Neuron (in vitro differentiated cells): ENCODE measurements around the gene UIMC1.

Experiments used
- H2AFZ ChIP-seq: one replicate; pipeline ENCODE4 v1.6.1; 2013; ENCODE audit warnings: low read depth, mild to moderate bottlenecking, inconsistent platforms, low read length, moderate library complexity
- H3K27me3 ChIP-seq: one replicate; pipeline ENCODE4 v1.6.1; 2013; ENCODE audit warnings: low read length; ENCODE audit not compliant: insufficient read depth
- H3K36me3 ChIP-seq: one replicate; pipeline ENCODE4 v1.6.1; 2013; ENCODE audit warnings: low read length; ENCODE audit not compliant: insufficient read depth
- H3K4me1 ChIP-seq: one replicate; pipeline ENCODE4 v1.6.1; 2013; ENCODE audit warnings: low read length; ENCODE audit not compliant: insufficient read depth
- H3K4me3 ChIP-seq: 2 replicates; pipeline ENCODE4 v1.5.1; 2013; ENCODE audit warnings: mild to moderate bottlenecking, low read length, moderate library complexity
- H3K9me3 ChIP-seq: one replicate; pipeline ENCODE4 v1.6.1; 2013; ENCODE audit warnings: low read length

Gene UIMC1

DNA sequence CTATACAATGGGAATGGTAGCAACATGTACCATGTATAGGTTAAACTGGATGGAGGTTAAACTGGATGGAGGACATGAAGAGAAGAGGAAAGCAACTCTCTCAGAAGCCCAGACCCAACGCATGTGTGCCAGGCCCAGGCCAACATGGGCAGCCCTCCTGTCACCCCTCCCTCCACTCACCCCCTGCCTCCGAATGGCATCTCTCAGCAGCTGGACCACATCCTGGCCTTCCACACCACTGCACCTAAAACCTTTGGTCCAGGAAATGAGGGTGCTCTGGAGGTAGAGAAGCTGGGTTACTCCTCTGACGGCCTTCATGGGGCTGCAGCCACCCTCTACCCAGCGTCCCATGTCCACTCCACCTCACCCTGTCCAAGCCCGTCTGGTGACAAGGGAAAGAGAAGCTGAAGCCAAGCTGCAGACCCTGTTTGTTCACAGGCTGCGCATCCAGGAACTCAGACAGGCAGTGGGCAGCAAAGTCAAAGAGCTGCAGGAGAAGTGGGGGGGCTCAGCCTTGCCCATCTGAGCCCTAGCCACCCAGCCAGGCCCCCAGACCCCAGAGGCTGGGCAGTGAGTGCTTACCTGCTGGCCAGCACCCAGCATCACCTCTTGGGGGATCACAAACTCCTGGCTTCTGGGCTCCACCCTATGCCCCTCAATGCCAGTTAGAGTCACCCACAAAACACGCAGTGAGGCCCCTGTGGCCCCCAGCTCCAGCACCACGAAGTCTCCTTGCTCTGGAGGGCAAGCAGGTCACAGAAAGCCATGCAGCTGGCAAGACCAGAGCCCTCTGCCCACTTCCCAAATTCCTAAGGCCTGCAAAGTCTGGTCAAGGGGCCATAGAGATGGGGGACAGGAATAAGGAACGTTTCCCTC is 115.9 kb downstream of the UIMC1 start:
- no peak overlapping the region for H2AFZ ChIP-seq
- no peaks in the 10 kb centered on the region for H3K36me3 ChIP-seq
- no peaks in the 10 kb centered on the region for H3K4me1 ChIP-seq
- no peak overlapping the region for H3K4me3 ChIP-seq
- no peaks in the 10 kb centered on the region for H3K9me3 ChIP-seq
- peaks cover 4% of the 10 kb centered on the region for H3K27me3 ChIP-seq

DNA sequence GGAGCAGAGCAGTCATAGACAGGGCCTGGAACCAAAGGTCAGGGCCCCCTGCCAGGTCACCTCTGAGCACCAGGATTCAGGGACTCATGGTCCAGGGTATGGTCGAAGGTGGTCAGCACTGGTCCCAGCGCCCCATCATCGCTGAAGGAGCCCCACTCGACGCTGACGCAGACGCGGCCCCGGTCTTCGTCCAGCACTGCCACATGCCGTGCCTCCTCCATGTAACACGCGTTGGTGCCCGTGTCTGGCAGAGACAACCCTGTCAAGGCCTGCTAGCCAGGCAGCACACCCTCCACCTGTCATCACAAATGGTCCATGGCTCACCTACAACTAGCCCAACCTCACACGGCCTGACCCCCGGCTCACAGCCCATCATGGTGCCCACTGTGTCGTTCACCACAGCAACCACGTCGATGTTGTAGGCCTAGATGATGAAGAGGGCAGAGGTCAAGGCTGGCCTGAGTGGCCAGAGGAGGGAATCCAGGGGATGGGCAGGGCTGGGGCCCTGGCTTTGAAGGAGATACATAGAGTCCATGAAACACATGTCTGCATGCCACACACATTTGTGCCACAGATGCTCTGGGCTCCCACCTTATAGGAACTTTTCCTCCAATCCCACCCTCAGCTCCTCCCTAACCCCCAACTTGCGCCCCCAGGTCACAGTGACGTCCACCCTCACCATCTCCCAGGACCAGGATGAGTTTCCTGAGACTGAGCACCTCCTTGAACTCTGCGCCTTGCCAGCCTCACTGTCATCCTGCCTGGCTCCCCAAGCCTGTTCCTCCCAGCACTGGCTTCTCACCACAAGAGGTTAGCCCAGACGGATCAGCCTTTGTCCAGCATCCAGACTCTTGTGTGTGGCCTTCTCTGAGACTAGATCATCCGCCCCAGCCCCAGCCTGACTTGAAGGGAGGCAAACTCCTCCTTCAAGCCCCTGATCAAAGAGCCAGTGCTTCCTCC is 117.0 kb downstream of the UIMC1 start:
- Histone ChIP-seq H3K4me3 (no peak overlapping the region), H3K36me3 (no peaks in the 10 kb centered on the region), H3K9me3 (no peaks in the 10 kb centered on the region), H3K27me3 (peaks cover 4% of the 10 kb centered on the region), H3K4me1 (peaks cover 7% of the 10 kb centered on the region), H2AFZ (no peak overlapping the region)

DNA sequence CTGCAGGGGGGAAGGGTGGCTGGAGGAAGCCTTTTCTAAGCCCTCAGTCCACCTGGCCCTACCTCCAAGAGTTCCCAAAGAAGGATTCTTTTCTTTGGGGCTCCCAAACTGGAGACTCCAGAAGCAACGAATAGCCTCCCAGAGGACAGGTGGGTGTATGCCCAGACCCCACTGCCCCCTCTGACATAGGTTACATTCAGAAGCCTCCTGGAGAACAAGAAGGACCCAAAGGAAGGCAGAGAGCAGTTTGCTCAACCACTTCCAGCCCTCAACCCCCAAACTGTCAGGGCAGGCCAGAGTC is 117.8 kb downstream of the UIMC1 start:
- Histone ChIP-seq H3K27me3 (peaks cover 4% of the 10 kb centered on the region), H3K36me3 (no peaks in the 10 kb centered on the region)

DNA sequence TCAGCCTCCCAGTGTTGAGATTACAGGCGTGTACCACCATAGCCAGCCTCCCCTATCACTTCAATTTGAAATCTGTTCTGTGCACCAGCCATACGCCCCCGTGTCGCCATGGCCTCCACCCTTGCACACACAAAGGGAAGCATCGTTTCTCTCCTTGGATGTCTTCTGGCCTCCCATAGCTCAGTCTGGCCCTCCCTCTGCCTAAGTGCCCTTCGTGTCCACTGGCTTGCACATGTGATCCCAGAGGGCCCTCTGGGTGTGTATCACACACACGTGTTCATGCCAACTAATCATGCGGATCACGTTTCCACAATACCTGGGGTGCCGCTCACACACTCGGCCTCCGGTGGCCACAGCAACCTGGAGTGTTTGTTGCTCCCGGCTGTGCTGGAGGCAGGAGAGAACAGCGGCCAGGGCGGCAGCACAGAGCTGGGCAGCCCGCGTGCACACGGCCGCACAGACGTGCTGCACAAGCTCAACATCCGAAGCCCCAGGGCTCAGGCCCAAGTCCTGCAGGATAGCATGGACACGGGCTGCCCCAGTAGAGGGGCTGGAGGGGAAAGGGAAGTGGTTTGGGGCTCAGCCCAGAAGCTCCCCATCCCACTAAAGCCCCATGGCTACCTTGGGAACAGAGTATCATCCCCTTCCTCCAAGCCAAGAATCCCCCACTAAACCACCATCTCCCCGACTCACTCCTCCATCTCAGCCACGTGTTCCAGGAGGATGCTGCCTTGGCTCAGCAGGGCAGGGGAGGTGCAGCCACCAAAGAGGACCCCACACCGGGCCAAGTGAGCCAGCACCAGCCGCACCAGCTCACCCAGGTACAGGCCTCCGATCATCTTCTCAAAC is 118.3 kb downstream of the UIMC1 start:
- H3K4me3 ChIP-seq = no peak overlapping the region
- peaks cover 19% of the 10 kb centered on the region for H3K4me1 ChIP-seq
- peaks cover 4% of the 10 kb centered on the region for H3K27me3 ChIP-seq
- no peak overlapping the region for H2AFZ ChIP-seq
- no peaks in the 10 kb centered on the region for H3K36me3 ChIP-seq
- no peaks in the 10 kb centered on the region for H3K9me3 ChIP-seq

More for the DNA sequence above, 117.8 kb downstream of the UIMC1 start:
- H3K9me3 ChIP-seq = no peaks in the 10 kb centered on the region
- H3K4me1 ChIP-seq = peaks cover 14% of the 10 kb centered on the region
- no peak overlapping the region for H3K4me3 ChIP-seq
- H2AFZ ChIP-seq = no peak overlapping the region

DNA sequence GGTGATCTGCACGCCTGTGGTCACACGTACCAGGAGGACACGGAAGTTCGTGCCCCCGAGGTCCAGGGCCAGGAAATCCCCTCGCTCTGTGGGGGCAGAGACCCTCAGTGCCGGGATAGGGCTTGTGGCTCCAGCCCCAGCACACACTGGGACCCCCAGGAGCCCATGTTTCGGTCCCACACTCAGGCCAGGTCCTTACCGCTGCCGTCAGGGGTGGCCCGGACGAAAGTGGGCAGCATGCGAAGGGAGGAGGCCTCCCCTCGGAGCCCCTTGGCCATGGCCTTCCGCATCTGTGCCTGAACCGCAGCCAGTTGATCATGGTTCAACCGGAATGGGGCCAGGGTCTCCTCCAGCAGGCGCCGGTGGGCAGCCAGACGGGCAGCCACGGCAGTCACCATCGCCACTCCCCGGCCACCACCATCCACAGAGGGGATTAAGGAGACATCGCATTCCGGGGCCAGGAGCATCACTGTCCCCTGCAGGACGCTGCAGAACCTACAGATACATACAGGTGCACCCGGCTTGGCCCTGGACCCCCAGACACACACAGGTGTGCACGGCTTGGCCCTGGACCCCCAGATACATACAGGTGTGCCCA is 119.2 kb downstream of the UIMC1 start:
- Histone ChIP-seq H3K9me3 (no peaks in the 10 kb centered on the region), H3K4me1 (peaks cover 28% of the 10 kb centered on the region), H2AFZ (no peak overlapping the region), H3K27me3 (peaks cover 4% of the 10 kb centered on the region), H3K4me3 (no peak overlapping the region), H3K36me3 (no peaks in the 10 kb centered on the region)

DNA sequence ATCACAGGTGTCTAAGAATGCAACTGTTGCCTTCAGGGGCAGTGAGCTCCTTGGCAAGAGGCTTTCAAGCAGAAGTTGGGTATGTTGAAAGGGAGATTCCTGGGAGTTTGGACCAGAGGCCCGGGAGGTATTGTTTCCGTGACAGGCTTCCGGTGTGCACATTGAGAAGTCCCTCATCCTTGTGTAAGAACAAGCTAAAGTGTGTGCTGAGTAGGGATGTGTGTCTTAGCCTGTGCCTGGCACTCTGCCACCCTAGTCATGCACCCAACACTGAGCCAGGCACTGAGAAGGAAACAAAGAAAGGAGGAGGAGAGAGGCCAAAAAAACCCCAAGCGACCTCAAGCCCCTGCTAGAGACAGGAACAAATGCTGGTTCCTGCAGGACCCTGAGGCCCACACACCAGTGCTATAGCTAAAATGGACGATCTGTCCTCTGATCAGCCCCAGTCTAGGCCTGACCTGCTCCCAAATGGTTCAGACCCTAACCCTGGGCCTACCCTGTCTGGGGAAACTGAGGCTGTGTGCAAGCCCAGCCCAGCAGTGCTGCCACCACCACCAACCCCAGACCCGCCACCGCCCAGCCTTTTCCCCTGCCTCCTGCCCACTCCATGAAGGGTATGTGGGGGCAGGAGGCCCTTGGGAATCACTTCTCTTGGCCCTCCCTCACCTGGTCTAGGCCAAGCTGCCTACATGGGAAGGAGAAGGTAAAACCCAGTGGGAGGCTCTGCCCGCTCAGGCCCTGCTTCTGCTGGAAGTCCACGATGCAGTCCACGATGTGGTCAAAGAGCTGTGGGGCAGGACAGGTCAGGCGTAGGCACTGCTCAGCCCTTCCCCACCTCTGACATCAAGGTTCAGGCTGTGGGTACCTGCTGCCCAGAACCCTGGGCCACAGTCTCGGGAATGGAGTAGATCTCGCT is 120.0 kb downstream of the UIMC1 start:
- Histone ChIP-seq H3K27me3 (peaks cover 4% of the 10 kb centered on the region), H3K4me3 (no peak overlapping the region), H2AFZ (no peak overlapping the region), H3K9me3 (no peaks in the 10 kb centered on the region), H3K4me1 (peaks cover 32% of the 10 kb centered on the region), H3K36me3 (no peaks in the 10 kb centered on the region)

DNA sequence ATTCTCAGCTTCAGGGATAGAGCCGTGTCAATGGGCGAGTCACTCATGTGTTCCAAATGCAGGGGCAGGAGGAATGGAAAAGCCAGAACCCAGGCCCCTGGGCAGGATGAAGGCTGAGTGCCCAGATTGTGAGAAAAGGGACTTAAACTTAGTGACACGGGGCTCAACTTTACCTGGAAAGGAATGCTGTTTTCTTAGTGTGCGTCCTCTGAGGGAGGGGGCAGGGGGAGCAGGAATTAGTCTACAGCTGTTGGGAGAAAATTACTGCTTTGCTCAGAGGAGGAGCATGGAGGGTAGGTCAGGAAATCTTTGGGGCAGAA is 122.0 kb downstream of the UIMC1 start:
- H3K36me3 ChIP-seq = no peaks in the 10 kb centered on the region

DNA sequence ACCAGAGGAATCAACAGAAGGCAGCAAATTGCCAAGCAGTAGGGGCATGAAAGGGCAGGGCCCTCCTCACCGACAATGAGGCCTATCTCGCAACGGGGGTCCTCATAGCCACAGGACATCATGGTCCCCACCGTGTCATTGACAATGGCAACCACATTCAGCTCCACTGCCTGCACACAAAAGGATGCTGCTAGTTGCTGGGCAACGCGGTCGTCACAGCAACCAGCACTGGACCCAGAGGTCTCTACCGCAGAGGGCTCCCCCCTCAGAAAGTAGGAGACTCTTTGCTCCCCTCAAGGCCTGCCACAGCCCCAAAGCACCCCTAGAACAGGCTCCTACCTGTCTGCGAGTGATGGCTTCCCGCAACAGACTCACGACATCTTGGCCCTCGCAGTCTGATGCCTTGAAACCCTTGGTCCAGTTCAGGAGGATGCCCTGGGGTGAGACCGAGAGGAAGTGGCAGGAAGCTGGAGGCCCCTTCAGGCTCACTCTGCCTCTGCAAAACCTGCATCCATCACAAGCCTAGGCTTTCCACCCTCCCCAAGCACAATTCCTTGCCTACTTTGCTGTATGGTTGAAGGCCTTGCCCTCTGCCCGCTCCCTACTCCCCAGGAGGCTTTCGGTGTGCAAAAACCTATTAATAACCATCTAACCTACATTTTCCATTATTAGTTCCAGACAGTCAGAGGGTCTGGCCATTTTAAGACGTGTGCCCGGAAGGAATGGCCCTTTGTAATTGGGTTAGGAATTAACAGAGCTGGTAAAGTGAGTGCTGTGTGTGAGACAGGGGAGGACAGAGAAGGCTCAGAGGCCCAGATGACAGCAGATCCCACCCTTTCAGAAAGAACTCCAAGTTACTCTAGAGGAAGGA is 122.6 kb downstream of the UIMC1 start:
- H2AFZ ChIP-seq = no peak overlapping the region
- H3K4me1 ChIP-seq = peaks cover 40% of the 10 kb centered on the region
- H3K27me3 ChIP-seq = no peaks in the 10 kb centered on the region
- no peaks in the 10 kb centered on the region for H3K36me3 ChIP-seq
- no peak overlapping the region for H3K4me3 ChIP-seq
- H3K9me3 ChIP-seq = no peaks in the 10 kb centered on the region

More for the DNA sequence above, 122.0 kb downstream of the UIMC1 start:
- Histone ChIP-seq H3K27me3 (no peaks in the 10 kb centered on the region), H3K4me1 (peaks cover 38% of the 10 kb centered on the region), H2AFZ (no peak overlapping the region), H3K9me3 (no peaks in the 10 kb centered on the region), H3K4me3 (no peak overlapping the region)

DNA sequence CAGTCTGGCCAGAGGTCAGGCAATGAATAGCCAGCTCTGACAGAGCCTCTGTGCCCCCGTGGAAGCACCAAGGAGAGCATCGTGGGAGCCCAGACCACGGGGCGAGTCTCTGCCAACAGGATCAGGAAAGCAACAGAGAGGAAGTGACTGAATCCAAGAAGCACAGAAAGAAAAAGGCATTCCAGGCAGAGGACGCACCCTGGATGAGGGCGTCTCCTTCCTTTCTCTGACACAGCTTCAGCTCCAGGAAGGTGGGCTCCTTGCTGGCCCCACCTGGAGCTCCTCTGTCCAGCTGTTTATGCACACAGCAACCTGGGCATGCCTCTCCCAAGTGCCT is 124.0 kb downstream of the UIMC1 start:
- Histone ChIP-seq H3K36me3 (no peaks in the 10 kb centered on the region), H3K9me3 (no peaks in the 10 kb centered on the region), H3K27me3 (no peaks in the 10 kb centered on the region), H3K4me1 (peaks cover 40% of the 10 kb centered on the region), H3K4me3 (no peak overlapping the region), H2AFZ (no peak overlapping the region)

DNA sequence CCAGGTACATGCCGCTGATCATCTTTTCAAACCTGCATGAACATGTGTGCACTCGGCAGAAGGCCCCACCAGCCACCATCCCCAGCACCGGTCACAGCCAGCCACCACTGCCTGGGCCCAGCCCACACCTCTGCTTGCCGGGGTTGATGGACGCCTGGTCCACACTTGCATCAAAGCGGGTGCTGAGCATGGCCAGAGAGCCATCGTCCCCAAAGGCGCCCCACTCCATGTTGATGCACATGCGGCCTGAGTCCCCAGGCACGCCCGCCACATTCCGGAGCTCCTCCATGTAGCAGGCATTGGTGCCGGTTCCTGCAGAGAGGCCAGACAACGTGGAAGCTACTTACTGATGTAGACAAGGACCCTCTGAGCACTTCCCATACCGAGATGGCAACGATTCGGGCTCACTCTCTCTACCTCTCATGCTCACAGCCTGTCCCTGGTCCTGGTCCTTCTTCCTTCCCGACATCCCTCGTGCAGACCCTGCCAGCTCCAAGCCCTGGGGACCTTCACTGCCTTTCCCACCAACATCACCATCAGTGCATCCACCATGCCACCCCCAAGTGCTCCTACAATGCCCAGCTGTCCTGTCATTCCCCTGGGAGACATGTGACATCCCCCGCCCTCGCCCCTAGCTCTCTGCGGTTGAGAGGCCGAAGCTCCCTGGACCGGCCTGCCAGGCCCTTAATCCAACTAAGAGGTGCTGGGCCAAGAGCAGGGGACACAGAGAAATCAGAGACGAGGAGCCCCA is 124.6 kb downstream of the UIMC1 start:
- H3K4me1 ChIP-seq = peaks cover 40% of the 10 kb centered on the region
- H3K36me3 ChIP-seq = no peaks in the 10 kb centered on the region
- H3K4me3 ChIP-seq = no peak overlapping the region
- no peaks in the 10 kb centered on the region for H3K27me3 ChIP-seq
- H3K9me3 ChIP-seq = no peaks in the 10 kb centered on the region
- H2AFZ ChIP-seq = no peak overlapping the region
